ENCODE measurements around the gene EP400.
"Not testable (repeated sequence)": the region's sequence is repeated elsewhere in the genome, so short reads cannot be mapped to it uniquely, and the experiment has no call there.

EP400 gene

GRCh38 chr12:132089407-132089910 lies 139.7 kb downstream of the EP400 start:
- no peak for DNase-seq (ENCODE audit: low read depth)

GRCh38 chr12:132094269-132094891 lies 144.6 kb downstream of the EP400 start:
- no peak for DNase-seq (ENCODE audit: low read depth)

- DNase-seq (ENCODE audit: low read depth), result no peak
Measured at GRCh38 chr12:132095520-132096409, 146.0 kb downstream of the EP400 start.

GRCh38 chr12:132099739-132100138 lies 150.0 kb downstream of the EP400 start:
- DNase-seq (ENCODE audit: low read depth), result no peak

- DNase-seq (ENCODE audit: low read depth), result no peak
Measured at GRCh38 chr12:132100306-132101065, 150.7 kb downstream of the EP400 start.

- DNase-seq (ENCODE audit: low read depth), result no peak
Measured at GRCh38 chr12:132102297-132102696, 152.6 kb downstream of the EP400 start.

GRCh38 chr12:132103072-132103471 lies 153.3 kb downstream of the EP400 start:
- DNase-seq (ENCODE audit: low read depth), result not testable (repeated sequence)

GRCh38 chr12:132103542-132104308 lies 154.0 kb downstream of the EP400 start:
- DNase-seq (ENCODE audit: low read depth), result no peak

- no peak for DNase-seq (ENCODE audit: low read depth)
Measured at GRCh38 chr12:132105467-132105866, 155.7 kb downstream of the EP400 start.

GRCh38 chr12:132106921-132107320 lies 157.2 kb downstream of the EP400 start:
- DNase-seq (ENCODE audit: low read depth), result no peak

GRCh38 chr12:132108211-132108832 lies 158.6 kb downstream of the EP400 start:
- DNase-seq (ENCODE audit: low read depth), result no peak

GRCh38 chr12:132109741-132110140 lies 160.0 kb downstream of the EP400 start:
- DNase-seq (ENCODE audit: low read depth), result no peak

- DNase-seq (ENCODE audit: low read depth), result no peak
Measured at GRCh38 chr12:132110677-132111076, 160.9 kb downstream of the EP400 start.

- DNase-seq (ENCODE audit: low read depth), result no peak
Measured at GRCh38 chr12:132111654-132112304, 162.0 kb downstream of the EP400 start.

- DNase-seq (ENCODE audit: low read depth), result no peak
Measured at GRCh38 chr12:132114667-132115066, 164.9 kb downstream of the EP400 start.

GRCh38 chr12:132115500-132115899 lies 165.8 kb downstream of the EP400 start:
- no peak for DNase-seq (ENCODE audit: low read depth)

- no peak for DNase-seq (ENCODE audit: low read depth)
Measured at GRCh38 chr12:132116709-132117557, 167.2 kb downstream of the EP400 start.

- DNase-seq (ENCODE audit: low read depth), result no peak
Measured at GRCh38 chr12:132117558-132117875, 167.8 kb downstream of the EP400 start.

GRCh38 chr12:132118876-132119275 lies 169.1 kb downstream of the EP400 start:
- DNase-seq (ENCODE audit: low read depth), result no peak

GRCh38 chr12:132121283-132121682 lies 171.5 kb downstream of the EP400 start:
- no peak for DNase-seq (ENCODE audit: low read depth)
